Measurements from ENCODE around the gene ZNF665. TPM values are rescaled to one million over a fixed set of nuclear protein-coding genes. Genes with fewer than 3 reads are reported as not detected.

The ZNF665 gene
- total RNA-seq, 6 experiments from 2014 or later = 0.08 to 0.40 (median 0.20) TPM

DNA sequence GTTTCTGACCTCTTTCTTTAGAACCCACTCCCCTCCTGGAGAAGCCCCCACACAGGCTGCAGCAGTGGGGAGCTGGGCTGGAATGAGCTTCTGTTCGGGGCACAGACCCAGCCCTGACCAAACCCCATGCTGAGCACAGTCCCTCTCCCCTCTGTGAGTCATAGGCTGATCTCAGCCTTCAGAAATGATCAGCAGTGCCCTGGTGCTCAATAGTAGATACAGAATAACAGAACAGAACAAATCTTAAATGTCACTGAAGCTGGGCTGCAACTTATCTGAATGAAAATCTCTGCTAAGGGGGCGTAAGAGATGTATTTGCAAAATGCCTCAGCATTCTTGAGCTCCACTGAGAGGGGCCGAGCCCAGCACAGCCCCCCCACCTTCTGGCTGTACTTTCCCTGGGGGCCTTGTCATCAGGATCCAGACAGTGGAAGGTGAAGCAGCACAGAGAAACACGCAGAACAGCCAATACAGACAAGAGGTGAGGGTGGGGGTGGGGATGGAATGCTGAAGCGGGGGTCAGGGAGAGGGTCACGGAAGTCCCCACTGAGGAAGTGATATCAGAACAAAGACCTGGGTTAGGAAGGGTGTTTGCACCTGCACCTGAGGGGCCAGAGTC lies 9.9 kb downstream of the ZNF665 start:
- H3K27me3 Mint-ChIP-seq (ENCODE audit: insufficient read depth) = peaks cover 4% of the 10 kb centered on the region; the same call in 1 of the 2 replicates
- DNase-seq = no peak
- H3K4me1 Mint-ChIP-seq (ENCODE audit: low read depth) = no peaks in the 10 kb centered on the region
- no peak overlapping the region for H3K27ac Mint-ChIP-seq
- H3K4me3 Mint-ChIP-seq = no peak overlapping the region
- peaks cover 58% of the 10 kb centered on the region for H3K9me3 Mint-ChIP-seq
- H3K36me3 Mint-ChIP-seq (ENCODE audit: low read depth) = no peaks in the 10 kb centered on the region
- TF ChIP-seq, protein P1, sequence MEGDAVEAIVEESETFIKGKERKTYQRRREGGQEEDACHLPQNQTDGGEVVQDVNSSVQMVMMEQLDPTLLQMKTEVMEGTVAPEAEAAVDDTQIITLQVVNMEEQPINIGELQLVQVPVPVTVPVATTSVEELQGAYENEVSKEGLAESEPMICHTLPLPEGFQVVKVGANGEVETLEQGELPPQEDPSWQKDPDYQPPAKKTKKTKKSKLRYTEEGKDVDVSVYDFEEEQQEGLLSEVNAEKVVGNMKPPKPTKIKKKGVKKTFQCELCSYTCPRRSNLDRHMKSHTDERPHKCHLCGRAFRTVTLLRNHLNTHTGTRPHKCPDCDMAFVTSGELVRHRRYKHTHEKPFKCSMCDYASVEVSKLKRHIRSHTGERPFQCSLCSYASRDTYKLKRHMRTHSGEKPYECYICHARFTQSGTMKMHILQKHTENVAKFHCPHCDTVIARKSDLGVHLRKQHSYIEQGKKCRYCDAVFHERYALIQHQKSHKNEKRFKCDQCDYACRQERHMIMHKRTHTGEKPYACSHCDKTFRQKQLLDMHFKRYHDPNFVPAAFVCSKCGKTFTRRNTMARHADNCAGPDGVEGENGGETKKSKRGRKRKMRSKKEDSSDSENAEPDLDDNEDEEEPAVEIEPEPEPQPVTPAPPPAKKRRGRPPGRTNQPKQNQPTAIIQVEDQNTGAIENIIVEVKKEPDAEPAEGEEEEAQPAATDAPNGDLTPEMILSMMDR (IDR thresholded peaks at IDR 0.05) = no peak

DNA sequence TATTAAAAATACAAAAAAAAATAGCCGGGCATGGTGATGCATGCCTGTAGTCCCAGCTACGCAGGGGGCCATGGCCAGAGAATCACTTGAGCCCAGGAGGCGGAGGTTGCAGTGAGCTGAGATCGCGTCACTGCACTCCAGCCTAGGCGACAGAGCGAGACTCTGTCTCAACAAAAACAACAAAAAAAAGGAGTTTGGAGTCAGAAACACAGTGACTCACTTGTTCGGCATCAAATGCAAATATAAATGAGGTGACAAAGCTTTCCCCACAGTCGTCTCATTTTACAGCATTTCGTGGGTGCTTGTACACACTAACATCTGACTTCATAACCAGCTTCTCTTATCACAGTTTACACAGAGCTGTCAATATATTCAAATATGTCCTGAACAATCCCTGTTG lies 11.0 kb downstream of the ZNF665 start:
- no peak overlapping the region for H3K4me3 Mint-ChIP-seq
- H3K27me3 Mint-ChIP-seq (ENCODE audit: insufficient read depth) = peaks cover 4% of the 10 kb centered on the region; the same call in 1 of the 2 replicates
- no peaks in the 10 kb centered on the region for H3K4me1 Mint-ChIP-seq (ENCODE audit: low read depth)
- H3K27ac Mint-ChIP-seq = no peak overlapping the region
- DNase-seq = no peak
- H3K36me3 Mint-ChIP-seq (ENCODE audit: low read depth) = no peaks in the 10 kb centered on the region
- H3K9me3 Mint-ChIP-seq = peaks cover 68% of the 10 kb centered on the region
- TF ChIP-seq, protein P1 (IDR thresholded peaks at IDR 0.05) = no peak

DNA sequence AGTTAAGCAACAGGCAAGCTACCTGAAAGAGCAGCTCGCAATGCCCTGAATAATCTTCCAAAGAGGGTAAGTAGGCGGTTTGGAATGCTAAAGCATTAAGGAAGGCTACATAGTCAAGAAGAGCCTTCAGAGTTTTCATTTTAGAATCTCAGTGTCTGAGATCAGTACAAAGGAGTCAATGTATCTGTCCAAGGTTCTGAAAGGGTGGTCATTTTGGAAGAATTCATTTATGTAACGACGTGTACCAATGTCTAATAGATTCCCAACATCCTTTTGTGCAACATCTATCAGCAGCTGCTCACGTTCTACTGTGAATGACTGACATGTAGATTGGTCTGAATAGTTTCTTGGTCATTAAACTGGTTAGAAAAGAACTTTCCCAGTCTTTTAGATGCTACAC lies 15.2 kb downstream of the ZNF665 start:
- DNase-seq = no peak
- TF ChIP-seq, protein P1 (IDR thresholded peaks at IDR 0.05) = no peak
- peaks cover 19% of the 10 kb centered on the region for H3K36me3 Mint-ChIP-seq (ENCODE audit: low read depth)
- H3K27me3 Mint-ChIP-seq (ENCODE audit: insufficient read depth) = no peaks in the 10 kb centered on the region; the same call in 1 of the 2 replicates
- H3K9me3 Mint-ChIP-seq = peaks cover 80% of the 10 kb centered on the region
- H3K27ac Mint-ChIP-seq = no peak overlapping the region
- no peak overlapping the region for H3K4me3 Mint-ChIP-seq
- no peaks in the 10 kb centered on the region for H3K4me1 Mint-ChIP-seq (ENCODE audit: low read depth)

DNA sequence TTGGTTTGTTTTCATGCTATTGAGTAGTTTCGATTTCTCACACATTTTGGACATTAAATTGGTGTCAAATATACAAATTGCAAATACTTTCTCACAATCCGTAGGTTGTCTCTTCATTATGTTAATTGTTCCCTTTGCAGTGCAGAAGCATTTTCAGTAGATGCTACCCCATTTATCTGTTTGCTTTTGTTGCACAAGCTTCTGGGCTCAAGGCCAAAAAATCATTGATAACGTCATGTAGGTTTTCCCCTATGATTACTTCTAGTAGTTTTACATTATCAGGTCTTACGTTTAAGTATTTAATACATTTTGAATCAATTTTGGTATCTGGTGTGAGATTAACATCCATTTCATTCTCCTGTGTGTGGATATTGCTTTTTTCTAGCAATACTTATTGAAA lies 20.3 kb downstream of the ZNF665 start:
- H3K27ac Mint-ChIP-seq = no peak overlapping the region
- DNase-seq = no peak
- no peak overlapping the region for H3K4me3 Mint-ChIP-seq
- H3K9me3 Mint-ChIP-seq = peaks cover 63% of the 10 kb centered on the region
- no peaks in the 10 kb centered on the region for H3K4me1 Mint-ChIP-seq (ENCODE audit: low read depth)
- TF ChIP-seq, protein P1 (IDR thresholded peaks at IDR 0.05) = no peak
- H3K36me3 Mint-ChIP-seq (ENCODE audit: low read depth) = peaks cover 27% of the 10 kb centered on the region
- H3K27me3 Mint-ChIP-seq (ENCODE audit: insufficient read depth) = peaks cover 2% of the 10 kb centered on the region; the same call in 1 of the 2 replicates

DNA sequence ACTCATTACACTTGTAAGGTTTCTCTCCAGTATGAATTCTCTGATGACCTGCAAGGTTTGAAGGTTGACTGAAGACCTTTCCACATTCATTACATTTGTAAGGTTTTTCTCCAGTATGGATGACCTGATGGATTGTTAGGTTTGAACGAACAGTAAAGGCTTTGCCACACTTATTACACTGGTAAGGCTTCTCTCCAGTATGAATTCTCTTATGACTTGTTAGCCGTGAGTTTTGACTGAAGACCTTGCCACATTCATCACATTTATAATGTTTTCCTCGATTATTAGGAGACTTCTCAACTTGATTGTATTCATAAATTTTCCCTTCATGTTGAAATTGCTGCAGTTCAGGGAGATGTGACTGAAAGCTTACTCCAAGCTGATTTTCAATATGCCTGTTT lies 27.5 kb downstream of the ZNF665 start:
- peaks cover 64% of the 10 kb centered on the region for H3K9me3 Mint-ChIP-seq
- no peak for DNase-seq
- TF ChIP-seq, protein P1 (IDR thresholded peaks at IDR 0.05) = no peak
- H3K4me3 Mint-ChIP-seq = no peak overlapping the region
- no peaks in the 10 kb centered on the region for H3K4me1 Mint-ChIP-seq (ENCODE audit: low read depth)
- H3K36me3 Mint-ChIP-seq (ENCODE audit: low read depth) = peaks cover 37% of the 10 kb centered on the region
- no peaks in the 10 kb centered on the region for H3K27me3 Mint-ChIP-seq (ENCODE audit: insufficient read depth)
- no peak overlapping the region for H3K27ac Mint-ChIP-seq

All from HFFc6 (cell line).